SK-N-DZ (cell line): ENCODE results near the gene DYNLT2. TPM values are rescaled to one million over a fixed set of nuclear protein-coding genes. Genes with fewer than 3 reads are reported as not detected.

ENCODE experiments used
- DNase-seq: peaks from one replicate; pipeline ENCODE4 v3.0.0-alpha.2; 2015; ENCODE audit warnings: low spot score
- polyA plus RNA-seq, 2 experiments: library from polyadenylated mRNA; depleted of rRNA; stranded (reverse); fragments of >200 nt; gene quantifications; 2 replicates each; pipeline ENCODE4 v1.2.3, GENCODE V29; 2014

DYNLT2 gene, protein sequence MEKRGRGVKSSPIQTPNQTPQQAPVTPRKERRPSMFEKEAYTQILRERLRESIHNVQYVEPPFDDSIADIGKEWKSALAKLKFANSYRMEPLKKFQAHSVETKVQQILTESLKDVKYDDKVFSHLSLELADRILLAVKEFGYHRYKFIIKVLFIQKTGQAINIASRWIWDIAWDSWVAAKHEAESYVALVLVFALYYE
- 6.1 and 7.2 TPM in 2 replicates for polyA plus RNA-seq (2014; cell fraction: cytosol; rRNA removed)
- polyA plus RNA-seq (2014; cell fraction: nucleus; rRNA removed) = 7.0 and 9.2 TPM in 2 replicates

GRCh38 chr6:169751242-169752073 lies at the start of gene DYNLT2, which contains the start of gene ERMARD:
Gene DYNLT2 (minus strand): TSS chr6:169751572. CDS start chr6:169751458, 114 bp downstream.
Gene ERMARD (plus strand): TSS chr6:169751622. CDS start chr6:169751658, 36 bp downstream.
- DNase-seq = peak; percentile 94

DNA sequence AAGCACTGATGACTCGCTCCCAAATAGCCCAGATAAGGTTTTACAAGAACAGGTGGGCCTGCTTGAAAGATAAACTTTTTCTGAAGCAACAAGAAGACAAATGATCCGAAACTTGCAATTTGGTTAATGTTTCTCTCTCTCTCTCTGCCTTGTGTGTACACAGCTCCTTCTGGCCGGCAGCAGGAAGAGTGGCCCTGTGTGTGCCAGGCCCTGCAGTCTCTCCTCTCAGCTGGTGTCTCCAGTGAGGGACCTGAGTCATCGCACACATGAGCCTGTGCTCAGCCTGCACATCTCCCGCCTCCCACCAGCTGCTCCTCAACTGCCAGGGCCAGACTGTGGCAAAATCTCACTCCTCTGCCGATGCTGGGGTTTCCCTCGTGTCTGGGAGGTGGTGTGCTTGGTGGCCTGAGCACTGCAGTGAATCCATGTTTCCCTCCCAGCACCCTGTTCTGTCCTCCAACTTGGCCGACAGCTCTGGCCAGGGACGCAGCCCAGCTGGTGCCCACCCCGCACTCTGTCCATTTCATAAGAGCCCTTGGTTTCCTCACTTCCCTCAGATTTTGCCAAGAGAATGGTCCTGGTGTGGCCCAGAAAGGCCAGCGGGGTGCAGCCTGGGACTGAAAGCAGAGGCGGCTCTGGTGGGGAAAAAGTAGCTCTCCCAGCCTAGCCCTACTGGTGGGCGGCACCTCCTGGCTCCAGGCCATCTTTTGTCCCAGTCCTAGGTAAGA lies 49.5 kb upstream of the DYNLT2 start:
- no peak for DNase-seq

DNA sequence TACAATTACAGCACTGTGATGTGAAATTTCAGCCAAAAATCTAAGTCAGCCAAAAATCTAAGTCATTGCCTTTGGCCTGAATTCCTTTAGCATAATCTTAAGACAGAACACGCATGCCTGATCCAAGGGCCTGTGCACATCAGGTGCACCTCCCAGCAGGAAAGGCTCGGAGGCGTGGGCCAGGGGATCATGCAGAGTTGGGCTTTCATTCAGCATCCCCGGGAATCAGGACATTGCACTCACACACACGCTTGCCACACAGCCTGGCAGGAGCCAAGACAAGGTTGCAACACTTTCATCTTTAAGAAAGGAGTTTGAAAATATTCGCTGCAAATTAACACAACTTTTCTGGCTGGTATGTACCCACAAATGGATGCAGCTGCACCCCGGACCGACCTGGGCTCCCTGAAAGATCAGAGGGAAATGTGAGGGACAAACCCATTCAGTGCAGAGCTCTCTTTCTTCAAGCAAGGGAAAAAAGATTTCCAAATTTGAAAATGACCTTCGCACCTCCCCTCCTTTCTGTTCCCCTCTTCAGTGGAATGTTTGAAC lies 48.8 kb upstream of the DYNLT2 start:
- no peak for DNase-seq

GRCh38 chr6:169799474-169799926 lies 48.1 kb upstream of the DYNLT2 start:
- DNase-seq = no peak

DNA sequence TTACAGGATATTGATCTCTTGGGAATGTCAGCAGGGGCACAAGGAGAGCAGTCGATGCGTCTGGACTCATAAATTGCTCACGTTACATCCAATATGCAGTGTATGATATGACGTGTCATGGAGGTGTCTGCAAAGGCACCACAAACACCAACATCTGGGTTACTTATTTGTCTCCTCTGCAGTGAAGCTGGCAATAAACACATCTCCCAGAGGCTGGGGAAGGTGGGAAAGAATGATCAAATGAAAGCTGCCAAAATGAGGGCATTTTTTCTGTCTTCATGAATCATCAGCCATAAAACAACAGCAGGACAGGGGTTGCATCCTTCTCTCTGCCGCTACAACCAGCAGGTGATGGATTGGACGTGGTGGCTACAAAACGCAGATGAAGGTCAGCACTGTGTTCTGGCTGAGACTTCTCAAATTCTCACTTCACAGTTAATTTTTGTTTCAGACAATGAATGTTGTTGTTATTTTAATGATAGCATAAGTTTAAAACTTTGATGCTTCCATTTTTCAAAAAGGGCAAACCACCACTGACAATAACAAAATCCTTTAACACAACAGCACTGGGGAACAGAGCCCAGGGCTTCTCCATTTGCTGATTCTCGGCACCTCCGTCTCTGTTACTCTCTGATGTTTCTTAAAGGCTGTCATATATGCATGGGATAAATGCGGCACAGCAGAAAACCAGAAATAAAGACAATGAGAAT lies 47.5 kb upstream of the DYNLT2 start:
- no peak for DNase-seq

GRCh38 chr6:169795196-169795595 lies 43.8 kb upstream of the DYNLT2 start:
- DNase-seq = no peak

DNA sequence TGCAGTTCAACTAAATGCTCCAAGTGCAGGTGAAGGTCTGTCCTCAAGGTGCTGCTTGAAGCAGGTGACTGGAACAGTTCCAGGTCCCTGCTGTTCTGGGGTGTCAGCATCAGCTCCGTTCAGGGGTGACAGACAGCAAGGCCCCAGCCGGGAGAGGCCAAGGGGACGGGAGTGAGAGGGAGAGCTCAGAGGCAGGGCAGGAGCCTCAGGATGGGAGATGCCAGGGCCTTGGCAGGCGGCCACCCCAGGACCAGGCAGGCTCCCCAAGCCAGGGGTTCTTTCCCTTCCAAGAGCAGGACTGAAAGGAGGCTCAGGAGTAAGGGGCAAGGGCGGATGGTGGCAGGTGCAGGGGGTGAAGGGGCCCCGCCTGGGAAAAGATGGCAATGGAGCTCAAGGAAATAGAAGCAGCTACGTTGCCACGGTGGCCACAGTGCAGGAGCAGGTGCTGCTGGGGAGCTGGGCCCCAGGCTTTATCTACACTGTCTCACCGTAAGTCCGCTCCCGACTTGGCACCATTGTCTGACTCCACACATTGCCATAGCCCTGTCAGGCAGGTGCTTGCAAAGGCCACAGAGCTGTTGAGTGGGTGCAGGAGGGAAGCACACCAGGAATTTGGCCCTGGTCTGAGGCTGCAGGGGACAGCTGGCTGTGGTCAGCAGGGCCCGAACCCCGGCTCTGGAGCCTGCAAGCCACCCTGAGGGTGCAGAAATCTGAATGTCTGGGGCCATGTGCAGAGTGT lies 43.1 kb upstream of the DYNLT2 start:
- DNase-seq = no peak

DNA sequence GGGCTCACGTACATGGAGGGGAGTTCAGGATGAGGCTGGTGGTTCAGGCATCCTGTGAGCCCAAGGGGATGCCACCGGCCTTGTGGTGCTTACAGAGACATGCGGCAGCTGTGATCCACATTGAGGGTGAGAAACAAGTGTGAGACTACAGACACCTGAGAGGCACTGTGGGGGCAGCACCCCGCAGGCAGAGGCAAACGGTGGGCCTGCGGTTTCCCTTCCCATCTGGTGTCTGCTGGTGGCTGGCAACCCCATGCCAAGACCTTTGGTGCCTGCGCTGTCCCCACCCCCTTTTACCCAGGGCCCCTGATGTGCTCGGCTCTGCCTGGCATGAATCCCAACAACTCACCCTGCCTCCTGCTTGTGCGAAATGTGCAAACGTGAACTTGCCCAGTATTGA lies 42.0 kb upstream of the DYNLT2 start:
- no peak for DNase-seq

DNA sequence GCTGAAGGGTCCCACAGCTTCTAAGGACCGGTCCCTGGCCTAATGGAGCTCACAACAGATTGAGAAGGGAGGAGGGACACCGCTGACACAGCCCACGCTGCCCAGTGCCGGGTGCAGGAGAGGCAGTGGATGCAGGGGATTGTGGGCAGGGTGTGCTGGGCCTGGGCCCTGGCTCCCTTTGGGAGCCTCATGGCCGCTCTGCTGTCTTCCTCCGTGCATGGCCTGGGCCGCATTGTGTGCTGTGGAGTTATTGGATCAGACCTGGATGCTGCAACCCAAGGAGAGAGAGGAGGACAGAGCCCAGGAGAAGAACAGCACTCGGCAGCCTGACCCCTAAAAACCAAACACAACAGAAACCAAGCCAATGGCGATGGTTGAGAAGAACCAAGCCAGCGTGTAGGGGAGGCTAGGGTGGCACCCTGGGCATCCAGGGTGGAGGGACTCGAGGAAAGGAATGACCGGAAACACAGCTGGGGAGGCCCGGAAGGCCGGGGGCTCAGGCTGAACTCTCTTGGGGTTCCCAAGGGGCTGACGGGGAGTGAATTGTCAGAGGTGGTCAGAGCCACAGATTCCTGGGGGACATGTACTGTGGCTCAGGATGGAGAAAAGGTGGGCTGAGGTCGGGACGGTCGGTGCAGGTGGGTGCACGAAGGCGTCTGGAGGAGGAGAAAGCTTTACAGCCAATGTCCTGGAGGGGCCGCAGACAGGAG lies 41.1 kb upstream of the DYNLT2 start:
- no peak for DNase-seq

- DNase-seq = no peak
Observed at GRCh38 chr6:169791721-169792131, 40.4 kb upstream of the DYNLT2 start.

- DNase-seq = peak; percentile 81
Observed at GRCh38 chr6:169789944-169790927, 38.9 kb upstream of the DYNLT2 start.

- peak; percentile 21 for DNase-seq
Observed at GRCh38 chr6:169789146-169789943, 38.0 kb upstream of the DYNLT2 start.

- no peak for DNase-seq
Observed at GRCh38 chr6:169788809-169789145, 37.4 kb upstream of the DYNLT2 start.

- no peak for DNase-seq
Observed at GRCh38 chr6:169787797-169788196, 36.4 kb upstream of the DYNLT2 start.

DNA sequence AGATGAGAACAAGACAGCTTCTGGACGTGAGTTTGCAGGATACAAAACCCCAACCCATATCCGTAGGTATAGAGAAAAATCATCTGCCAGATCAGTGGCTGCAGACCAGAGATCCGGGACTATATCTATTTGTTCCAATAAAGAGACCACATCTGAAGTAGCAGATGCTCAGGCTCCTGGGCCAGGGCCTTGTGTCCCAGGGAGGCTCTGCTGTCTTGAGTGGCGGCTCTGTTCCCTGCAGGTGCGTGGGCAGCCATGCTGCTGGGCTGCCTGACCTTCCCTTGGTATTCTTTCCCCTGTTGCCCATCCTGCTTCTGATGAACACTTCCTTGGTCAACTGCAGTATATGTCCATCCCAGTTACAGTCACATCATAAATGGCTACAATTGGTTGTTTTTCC lies 35.0 kb upstream of the DYNLT2 start:
- DNase-seq = no peak

- DNase-seq = no peak
Observed at GRCh38 chr6:169785566-169785965, 34.2 kb upstream of the DYNLT2 start.

- no peak for DNase-seq
Observed at GRCh38 chr6:169784821-169785340, 33.5 kb upstream of the DYNLT2 start.
